Endothelial cell of umbilical vein (primary cell): ENCODE data around the gene MC5R. TPM values are rescaled to one million over a fixed set of nuclear protein-coding genes. Genes with fewer than 3 reads are reported as not detected.

ENCODE experiments used
- BruUV-seq: library from RNA; stranded (reverse); fragments of 400-500 nt; replicated peaks from 2 replicates; lab custom pipeline; 2021; lab: Mats Ljungman, UMichigan
- CTCF ChIA-PET: fragments of 300-600, 350-600 bp; sonication (Branson Sonifier 250); formaldehyde crosslinking; loops from one replicate; lab custom pipeline; 2021; ENCODE audit warnings: antibody characterized with exemption, inconsistent platforms; lab: Charles Lee
- POLR2A ChIA-PET: fragments of 300-600, 350-600 bp; sonication (Branson Sonifier 250); formaldehyde crosslinking; loops from one replicate; lab custom pipeline; 2021; ENCODE audit warnings: antibody characterized with exemption, inconsistent platforms; lab: Charles Lee
- DNase-seq: peaks from one replicate; pipeline ENCODE4 v3.0.0-alpha.2; 2011; ENCODE audit warnings: low read depth, low spot score
- FAIRE-seq: peaks from 2 replicates; lab custom pipeline; 2011; peaks lifted over from hg19 to GRCh38; lab: Jason Lieb, UNC
- H2AFZ ChIP-seq: 2 replicates; pipeline ENCODE4 v1.6.0; 2012; ENCODE audit warnings: low read depth, low read length, control low read depth, inconsistent platforms
- H3K27ac ChIP-seq: 2 replicates; pipeline ENCODE4 v1.5.1; 2011; ENCODE audit warnings: low read depth, mild to moderate bottlenecking, control low read depth, low read length, moderate library complexity; ENCODE audit not compliant: insufficient read depth
- H3K27me3 ChIP-seq, 2 experiments: 2 replicates each; pipeline versions ENCODE4 v1.6.0 to v1.6.1; 2011; ENCODE audit warnings: low read length in 2 of 2, mixed read lengths in 1 of 2; ENCODE audit not compliant: control insufficient read depth in 2 of 2, insufficient read depth in 2 of 2
- H3K36me3 ChIP-seq, 2 experiments: 2 replicates in 1 of 2; 3 replicates in 1 of 2; pipeline ENCODE4 v1.5.1; 2011; ENCODE audit warnings: low read length in 2 of 2, mild to moderate bottlenecking in 1 of 2, moderate library complexity in 1 of 2; ENCODE audit not compliant: control insufficient read depth in 2 of 2, insufficient read depth in 2 of 2; ENCODE audit errors: extremely low read depth in 1 of 2
- H3K4me1 ChIP-seq: 3 replicates; pipeline ENCODE4 v1.5.1; 2011; ENCODE audit warnings: mild to moderate bottlenecking, low read length; ENCODE audit not compliant: control insufficient read depth, insufficient read depth; ENCODE audit errors: extremely low read depth
- H3K4me2 ChIP-seq: 2 replicates; pipeline ENCODE4 v1.6.1; 2011; ENCODE audit warnings: low read length, control low read depth, mixed read lengths; ENCODE audit not compliant: insufficient read depth
- H3K4me3 ChIP-seq, 3 experiments: fragments of 200-600 bp in 1 of 3; sonication (generic), shearing (Covaris generic) in 1 of 3; replicated peaks in 1 of 3; 2 replicates each; pipeline ENCODE4 v1.5.1; 2011 to 2016; ENCODE audit warnings: control low read depth in 3 of 3, low read length in 3 of 3, mild to moderate bottlenecking in 2 of 3, inconsistent platforms in 1 of 3, low read depth in 1 of 3, moderate library complexity in 1 of 3; ENCODE audit not compliant: insufficient read depth in 1 of 3
- H3K79me2 ChIP-seq: 2 replicates; pipeline ENCODE4 v1.6.0; 2012; ENCODE audit warnings: low read length, inconsistent platforms; ENCODE audit not compliant: control insufficient read depth, insufficient read depth
- H3K9ac ChIP-seq: replicated peaks from 2 replicates; pipeline ENCODE3; 2011; ENCODE audit warnings: low read length, control low read depth; ENCODE audit not compliant: insufficient read depth; ENCODE audit errors: extremely low read depth
- H3K9me1 ChIP-seq: replicated peaks from 3 replicates; pipeline ENCODE4 v1.6.0; 2011; ENCODE audit warnings: mild to moderate bottlenecking, low read length; ENCODE audit not compliant: control insufficient read depth, insufficient read depth; ENCODE audit errors: extremely low read depth
- H3K9me3 ChIP-seq: replicated peaks from 2 replicates; pipeline ENCODE4 v1.5.1; 2012; ENCODE audit warnings: low read length, inconsistent platforms; ENCODE audit not compliant: control insufficient read depth, insufficient read depth
- H4K20me1 ChIP-seq: replicated peaks from 2 replicates; pipeline ENCODE3; 2011; ENCODE audit warnings: mild to moderate bottlenecking, low read length; ENCODE audit not compliant: control insufficient read depth, insufficient read depth; ENCODE audit errors: extremely low read depth
- CTCF ChIP-seq, 2 donors: IDR thresholded peaks; 1 replicate in 1 of 2; 2 replicates in 1 of 2; pipeline ENCODE4 v1.5.1; 2011; ENCODE audit warnings: low read length in 2 of 2, mild to moderate bottlenecking in 2 of 2, moderate library complexity in 2 of 2, control low read depth in 1 of 2, inconsistent platforms in 1 of 2, low read depth in 1 of 2; ENCODE audit not compliant: insufficient read depth in 1 of 2; ENCODE audit errors: extremely low read depth in 1 of 2
- EZH2 ChIP-seq: IDR thresholded peaks from 2 replicates; pipeline ENCODE4 v1.6.1; 2012; ENCODE audit warnings: borderline replicate concordance, low read depth, mild to moderate bottlenecking, moderate library complexity, low read length, inconsistent platforms; ENCODE audit not compliant: severe bottlenecking
- FOS ChIP-seq: IDR thresholded peaks from 2 replicates; pipeline ENCODE4 v1.6.1; 2011; ENCODE audit warnings: mild to moderate bottlenecking, low read length, moderate library complexity, borderline replicate concordance; ENCODE audit not compliant: insufficient read depth
- GATA2 ChIP-seq: IDR thresholded peaks from 2 replicates; pipeline ENCODE4 v1.7.0; 2011; ENCODE audit warnings: low read depth, mild to moderate bottlenecking, moderate library complexity, mixed read lengths, low read length; ENCODE audit not compliant: insufficient read length, insufficient read depth
- JUN ChIP-seq: IDR thresholded peaks from 2 replicates; pipeline ENCODE4 v1.6.1; 2011; ENCODE audit warnings: borderline replicate concordance, low read depth; ENCODE audit not compliant: insufficient read length, insufficient read depth
- MAX ChIP-seq: IDR thresholded peaks from 2 replicates; pipeline ENCODE4 v1.6.1; 2011; ENCODE audit not compliant: insufficient read depth, insufficient read length
- MYC ChIP-seq: IDR thresholded peaks from one replicate; pipeline ENCODE4 v1.6.1; 2011; ENCODE audit warnings: mild to moderate bottlenecking, low read depth, low read length
- POLR2A ChIP-seq: IDR thresholded peaks from 2 replicates; pipeline ENCODE4 v1.6.1; 2012; ENCODE audit warnings: low read depth, mild to moderate bottlenecking, control low read depth, low read length
- POLR2AphosphoS5 ChIP-seq: IDR thresholded peaks from 2 replicates; pipeline ENCODE4 v1.6.1; 2012; ENCODE audit warnings: low read depth, mild to moderate bottlenecking, control low read depth, low read length, moderate library complexity; ENCODE audit not compliant: insufficient read depth
- dilution Hi-C: fragments of 300-500 bp; cut with MboI; formaldehyde crosslinking; loops from one replicate; pipeline ENCODE4 v1.15.0; 2019; ENCODE audit warnings: low sequenced_read_pairs; ENCODE audit not compliant: extremely low pct_ligation_motif_present
- intact Hi-C: fragments of 100-400 bp; cut with micrococcal nuclease; formaldehyde crosslinking; loops from one replicate; pipeline ENCODE4 v1.10.0; 2022
- polyA plus RNA-seq, 4 experiments: library from polyadenylated mRNA; depleted of rRNA in 3 of 4; stranded (reverse) in 3 of 4; unstranded in 1 of 4; fragments of >200 nt; gene quantifications; 2 replicates each; pipeline versions ENCODE4 v1.2.1 to v1.2.3, GENCODE V29; 2011 to 2012; ENCODE audit warnings: missing spikeins in 1 of 4
- total RNA-seq: library from RNA; stranded (reverse); gene quantifications from 2 replicates; pipeline ENCODE4 v1.2.3, GENCODE V29; 2021

The MC5R gene
- total and polyA plus RNA-seq, 2 donors (not counting 3 experiments of a cell fraction or from before 2014, with no cell fraction given) = not detected

DNA sequence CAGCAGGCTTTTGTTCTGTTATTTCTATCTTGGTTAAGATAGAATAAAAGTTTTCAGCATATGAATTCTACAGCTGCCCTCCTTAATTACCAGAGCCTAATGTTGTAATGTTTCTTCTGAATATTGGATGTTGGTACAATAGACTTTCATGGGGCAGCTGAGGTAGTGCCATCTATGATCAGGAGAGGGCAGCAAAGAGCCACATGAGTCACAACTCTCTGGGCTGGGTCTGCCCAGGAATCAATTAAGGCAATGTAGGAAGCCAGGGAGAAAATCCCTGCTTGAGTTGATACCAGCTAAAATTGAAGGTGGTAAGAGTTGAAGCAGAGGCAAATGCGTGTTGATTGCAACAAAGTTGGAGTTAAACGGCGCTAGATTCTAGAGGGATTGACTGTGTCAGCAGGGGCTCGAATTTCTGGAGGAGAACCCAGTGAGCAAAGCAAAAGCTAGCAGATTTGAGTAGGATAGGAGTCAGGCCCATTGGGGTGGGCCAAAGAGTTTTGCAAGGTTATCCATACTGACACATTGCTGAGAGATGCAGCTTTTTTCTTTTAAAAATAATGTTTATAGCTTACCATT lies 10.6 kb upstream of the MC5R start:
- no peaks in the 10 kb centered on the region for H3K4me1 ChIP-seq
- TF ChIP-seq JUN (no peak), POLR2A (no peak), MAX (no peak), GATA2 (no peak), FOS (peak; percentile 77), POLR2AphosphoS5 (no peak), MYC (no peak), CTCF (IDR thresholded peaks at IDR 0.05; ENCODE audit: extremely low read depth in 1 of 2, insufficient read depth in 1 of 2, low read depth in 1 of 2, low read length in 2 of 2) (peak; percentile 76 to 80), EZH2 (no peak)
- no peak overlapping the region for H3K4me3 ChIP-seq
- H3K9me3 ChIP-seq = no peaks in the 10 kb centered on the region
- no peak overlapping the region for H3K27ac ChIP-seq
- no peak overlapping the region for H2AFZ ChIP-seq
- no peaks in the 10 kb centered on the region for H3K27me3 ChIP-seq
- H3K36me3 ChIP-seq = no peaks in the 10 kb centered on the region
- dilution Hi-C loops = no loop called here
- ChIA-PET POLR2A (no interaction called here), CTCF (interaction anchor here (1.1 to 3.8 kb wide), 11 partner anchors 10 to 273 kb away, joined by 3 to 46 read pairs (median 7); partner anchors contain the start of gene MC5R)
- H3K79me2 ChIP-seq = no peaks in the 10 kb centered on the region
- H4K20me1 ChIP-seq = no peaks in the 10 kb centered on the region
- FAIRE-seq = peak; percentile 89
- intact Hi-C loops = loop anchor here (2.0 kb wide), 1 partner anchor 273 kb away; no protein-coding TSS in a partner anchor
- H3K9ac ChIP-seq = no peak overlapping the region
- no TSS peak for BruUV-seq
- peak; percentile 74 for DNase-seq
- no peaks in the 10 kb centered on the region for H3K9me1 ChIP-seq
- no peak overlapping the region for H3K4me2 ChIP-seq
